GM12891 (cell line): ENCODE data around the gene IWS1.

ENCODE experiments used
- DNase-seq: peaks from one replicate; pipeline ENCODE4 v3.0.0; 2011; ENCODE audit warnings: low spot score; ENCODE audit not compliant: insufficient read length
- FAIRE-seq: peaks from 2 replicates; lab custom pipeline; 2011; peaks lifted over from hg19 to GRCh38; lab: Jason Lieb, UNC
- PAX5 ChIP-seq: IDR thresholded peaks from 2 replicates; pipeline ENCODE4 v1.6.1; 2011; ENCODE audit warnings: low read length, moderate library complexity, mild to moderate bottlenecking; ENCODE audit not compliant: insufficient read depth, severe bottlenecking
- POLR2A ChIP-seq: IDR thresholded peaks from 2 replicates; pipeline ENCODE4 v1.6.1; 2011; ENCODE audit warnings: low read depth, low read length, control low read depth
- POLR2AphosphoS5 ChIP-seq: IDR thresholded peaks from 2 replicates; pipeline ENCODE4 v1.6.1; 2011; ENCODE audit warnings: low read depth, low read length, control low read depth
- POU2F2 ChIP-seq: IDR thresholded peaks from 2 replicates; pipeline ENCODE4 v1.6.1; 2011; ENCODE audit warnings: low read depth, mild to moderate bottlenecking, control low read depth, low read length, moderate library complexity
- SPI1 ChIP-seq: IDR thresholded peaks from 2 replicates; pipeline ENCODE4 v1.6.1; 2011; ENCODE audit warnings: low read depth, low read length, control low read depth
- TAF1 ChIP-seq: IDR thresholded peaks from 2 replicates; pipeline ENCODE4 v1.6.1; 2011; ENCODE audit warnings: low read depth, low read length, control low read depth

The IWS1 gene

GRCh38 chr2:127514485-127514884 lies 11.8 kb downstream of the IWS1 start:
- FAIRE-seq (no peak), DNase-seq (no peak)
- TF ChIP-seq POLR2A (no peak), POLR2AphosphoS5 (no peak), TAF1 (no peak), PAX5 (no peak)

GRCh38 chr2:127514076-127514475 lies 12.2 kb downstream of the IWS1 start:
- TF ChIP-seq POLR2AphosphoS5: no peak
- no peak for TF ChIP-seq PAX5
- TF ChIP-seq POLR2A: no peak
- TF ChIP-seq POU2F2: no peak
- TF ChIP-seq SPI1: no peak
- TF ChIP-seq TAF1: no peak
- no peak for FAIRE-seq
- DNase-seq: no peak

- no peak for DNase-seq
- no peak for FAIRE-seq
- TF ChIP-seq PAX5 (no peak), POU2F2 (no peak), TAF1 (no peak), POLR2AphosphoS5 (no peak), POLR2A (no peak), SPI1 (no peak)
Measured at GRCh38 chr2:127512362-127512761, 13.9 kb downstream of the IWS1 start.

- DNase-seq: no peak
- no peak for FAIRE-seq
- no peak for TF ChIP-seq POLR2AphosphoS5
- no peak for TF ChIP-seq POLR2A
- TF ChIP-seq PAX5: no peak
- TF ChIP-seq SPI1: no peak
- no peak for TF ChIP-seq TAF1
- TF ChIP-seq POU2F2: no peak
Measured at GRCh38 chr2:127511917-127512316, 14.4 kb downstream of the IWS1 start.

GRCh38 chr2:127511090-127511695 lies 15.1 kb downstream of the IWS1 start:
- no peak for TF ChIP-seq POU2F2
- TF ChIP-seq SPI1: no peak
- no peak for TF ChIP-seq POLR2A
- no peak for TF ChIP-seq POLR2AphosphoS5
- TF ChIP-seq TAF1: no peak
- no peak for TF ChIP-seq PAX5
- FAIRE-seq (no peak), DNase-seq (no peak)

GRCh38 chr2:127510073-127510472 lies 16.2 kb downstream of the IWS1 start:
- TF ChIP-seq SPI1: no peak
- TF ChIP-seq POLR2AphosphoS5: no peak
- TF ChIP-seq POLR2A: no peak
- TF ChIP-seq TAF1: no peak
- TF ChIP-seq POU2F2: no peak
- no peak for TF ChIP-seq PAX5
- FAIRE-seq (no peak), DNase-seq (no peak)

- FAIRE-seq: peak; percentile 52
- no peak for DNase-seq
- no peak for TF ChIP-seq POLR2A
- TF ChIP-seq TAF1: no peak
- no peak for TF ChIP-seq POLR2AphosphoS5
- no peak for TF ChIP-seq PAX5
- peak; percentile 52; the same call in 1 of the 2 replicates for TF ChIP-seq SPI1
Measured at GRCh38 chr2:127508631-127509034, 17.7 kb downstream of the IWS1 start.

GRCh38 chr2:127508023-127508630 lies 18.2 kb downstream of the IWS1 start:
- DNase-seq (no peak), FAIRE-seq (peak; percentile 61)
- TF ChIP-seq SPI1 (no peak), POU2F2 (no peak), POLR2AphosphoS5 (no peak), TAF1 (no peak), POLR2A (no peak), PAX5 (no peak)

GRCh38 chr2:127506510-127506909 lies 19.8 kb downstream of the IWS1 start:
- no peak for DNase-seq
- no peak for FAIRE-seq

More at GRCh38 chr2:127506510-127506909, 19.8 kb downstream of the IWS1 start:
- TF ChIP-seq TAF1 (no peak), POLR2A (no peak), POU2F2 (no peak), POLR2AphosphoS5 (no peak)
